ENCODE data around the gene PARD3. TPM values are rescaled to one million over a fixed set of nuclear protein-coding genes. Genes with fewer than 3 reads are reported as not detected.
A peak's percentile ranks its signal among the peaks of the same experiment; 100 is the strongest.

PARD3 gene
- total RNA-seq, 2 donors from 2014 or later, result 36.1 to 48.5 TPM

GRCh38 chr10:34462056-34462455, 353.0 kb downstream of the PARD3 start:
- no peaks in the 10 kb centered on the region for H3K4me1 ChIP-seq
- no peaks in the 10 kb centered on the region for H3K27me3 ChIP-seq
- TF ChIP-seq CTCF (IDR thresholded peaks at IDR 0.05) (no peak), POLR2A (IDR thresholded peaks at IDR 0.05) (no peak)
- no peaks in the 10 kb centered on the region for H3K9me3 ChIP-seq
- no peaks in the 10 kb centered on the region for H3K36me3 ChIP-seq (replicated peaks in 1 of 2; ENCODE audit: insufficient read depth in 1 of 2, low read depth in 2 of 2)
- WGBS, 2 donors, result 73 to 85% methylated on average over 3 of the region's 3 CpGs
- DNase-seq (no peak), ATAC-seq (no peak)
- H3K27ac ChIP-seq, result no peak overlapping the region
- intact Hi-C loops (cut with DNase I), result no loop called here
- H3K4me3 ChIP-seq, result no peak overlapping the region

- H3K27ac ChIP-seq, result no peak overlapping the region
- intact Hi-C loops (cut with DNase I), result no loop called here
- DNase-seq, result no peak
Measured at GRCh38 chr10:34454590-34455261, 360.4 kb downstream of the PARD3 start.

GRCh38 chr10:34449836-34450235, 365.3 kb downstream of the PARD3 start:
- H3K4me3 ChIP-seq, result no peak overlapping the region
- no peak overlapping the region for H3K27ac ChIP-seq
- DNase-seq (no peak), ATAC-seq (no peak)
- 82 to 94% methylated on average over 2 of the region's 2 CpGs for WGBS, 2 donors
- no peaks in the 10 kb centered on the region for H3K27me3 ChIP-seq
- TF ChIP-seq POLR2A (IDR thresholded peaks at IDR 0.05) (no peak), CTCF (IDR thresholded peaks at IDR 0.05) (no peak)
- no peaks in the 10 kb centered on the region for H3K9me3 ChIP-seq
- no peaks in the 10 kb centered on the region for H3K36me3 ChIP-seq (replicated peaks in 1 of 2; ENCODE audit: insufficient read depth in 1 of 2, low read depth in 2 of 2)
- peaks cover 11% of the 10 kb centered on the region for H3K4me1 ChIP-seq
- intact Hi-C loops (cut with DNase I), result no loop called here

More at GRCh38 chr10:34454590-34455261, 360.4 kb downstream of the PARD3 start:
- WGBS, 2 donors, result 81 to 92% methylated on average over 6 of the region's 6 CpGs
- Histone ChIP-seq H3K27me3 (no peaks in the 10 kb centered on the region), H3K36me3 (replicated peaks in 1 of 2; ENCODE audit: insufficient read depth in 1 of 2, low read depth in 2 of 2) (no peaks in the 10 kb centered on the region), H3K9me3 (no peaks in the 10 kb centered on the region), H3K4me1 (peaks cover 11% of the 10 kb centered on the region), H3K4me3 (no peak overlapping the region)
- TF ChIP-seq POLR2A (IDR thresholded peaks at IDR 0.05) (no peak), CTCF (IDR thresholded peaks at IDR 0.05) (no peak)
- ATAC-seq, result no peak

DNA sequence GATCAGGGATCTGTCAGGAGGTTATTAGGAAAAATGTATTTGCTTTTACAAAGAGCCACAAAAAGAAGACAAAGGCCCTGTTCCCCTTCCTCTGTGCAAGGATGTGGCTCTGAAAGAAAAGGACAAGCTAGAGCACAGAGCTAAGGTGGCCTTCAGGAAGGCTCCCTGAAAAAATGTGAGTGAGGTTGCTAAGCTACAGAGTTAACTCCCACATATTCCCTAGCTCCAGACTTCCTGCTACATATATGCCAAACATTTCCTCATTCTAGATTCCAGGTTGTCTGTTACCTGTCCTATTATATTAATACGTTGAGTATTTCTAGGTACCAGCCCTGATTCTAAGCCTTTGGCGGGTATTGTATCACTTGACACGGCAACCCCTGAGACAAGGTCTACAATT, 369.0 kb downstream of the PARD3 start:
- DNase-seq (no peak), ATAC-seq (peak; percentile 58)
- 84 to 91% methylated on average over 3 of the region's 3 CpGs for WGBS, 2 donors
- intact Hi-C loops (cut with DNase I), result no loop called here
- Histone ChIP-seq H3K4me3 (no peak overlapping the region), H3K9me3 (no peaks in the 10 kb centered on the region), H3K4me1 (no peaks in the 10 kb centered on the region), H3K27me3 (no peaks in the 10 kb centered on the region), H3K27ac (no peak overlapping the region), H3K36me3 (replicated peaks in 1 of 2; ENCODE audit: insufficient read depth in 1 of 2, low read depth in 2 of 2) (no peaks in the 10 kb centered on the region)
- no peak for TF ChIP-seq POLR2A (IDR thresholded peaks at IDR 0.05)
- TF ChIP-seq CTCF (IDR thresholded peaks at IDR 0.05), result no peak
